Adrenal gland (tissue), 5 donors: ENCODE measurements around the gene PRKCB.

Experiments used
- POLR2A ChIP-seq, 2 donors: fragments of 450-650 bp; IDR thresholded peaks; one replicate each; pipeline ENCODE4 v1.6.1; 2017; ENCODE audit warnings: antibody characterized with exemption in 2 of 2, mild to moderate bottlenecking in 2 of 2, moderate library complexity in 1 of 2
- TF ChIP-seq, protein P1 (sequence below), 6 experiments: fragments of 450-650 bp in 4 of 6; fragments of 200-600 bp in 2 of 6; sonication (generic) in 1 of 6; IDR thresholded peaks; 1 replicate in 5 of 6; 2 replicates in 1 of 6; pipeline versions ENCODE4 v1.5.1 to v1.8.0; 2016 to 2021; ENCODE audit warnings: antibody characterized with exemption in 6 of 6, mild to moderate bottlenecking in 2 of 6, moderate library complexity in 1 of 6
- donor health status: DM: no; HTN: no; CAD: no.

DNA sequence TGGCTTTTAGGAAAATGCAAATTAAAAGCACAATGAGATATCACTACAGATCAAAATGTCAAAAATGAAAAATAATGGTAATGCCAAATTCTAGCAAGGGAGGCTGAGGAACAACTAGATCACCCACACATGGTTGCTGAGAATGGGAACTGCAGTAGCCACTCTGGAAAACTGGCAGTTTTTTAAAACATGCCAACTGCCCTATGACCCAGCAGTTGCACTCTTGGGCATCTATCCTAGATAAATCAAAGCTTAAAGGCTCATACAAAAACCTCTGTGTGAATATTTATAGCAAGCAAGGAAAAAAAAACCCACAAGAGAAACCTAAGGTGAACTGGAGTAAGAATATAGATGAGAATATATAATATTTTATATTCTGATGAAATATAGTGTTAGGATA lies 104.3 kb downstream of the PRKCB start:
- no peak for TF ChIP-seq POLR2A (IDR thresholded peaks at IDR 0.05)
- TF ChIP-seq, protein P1, sequence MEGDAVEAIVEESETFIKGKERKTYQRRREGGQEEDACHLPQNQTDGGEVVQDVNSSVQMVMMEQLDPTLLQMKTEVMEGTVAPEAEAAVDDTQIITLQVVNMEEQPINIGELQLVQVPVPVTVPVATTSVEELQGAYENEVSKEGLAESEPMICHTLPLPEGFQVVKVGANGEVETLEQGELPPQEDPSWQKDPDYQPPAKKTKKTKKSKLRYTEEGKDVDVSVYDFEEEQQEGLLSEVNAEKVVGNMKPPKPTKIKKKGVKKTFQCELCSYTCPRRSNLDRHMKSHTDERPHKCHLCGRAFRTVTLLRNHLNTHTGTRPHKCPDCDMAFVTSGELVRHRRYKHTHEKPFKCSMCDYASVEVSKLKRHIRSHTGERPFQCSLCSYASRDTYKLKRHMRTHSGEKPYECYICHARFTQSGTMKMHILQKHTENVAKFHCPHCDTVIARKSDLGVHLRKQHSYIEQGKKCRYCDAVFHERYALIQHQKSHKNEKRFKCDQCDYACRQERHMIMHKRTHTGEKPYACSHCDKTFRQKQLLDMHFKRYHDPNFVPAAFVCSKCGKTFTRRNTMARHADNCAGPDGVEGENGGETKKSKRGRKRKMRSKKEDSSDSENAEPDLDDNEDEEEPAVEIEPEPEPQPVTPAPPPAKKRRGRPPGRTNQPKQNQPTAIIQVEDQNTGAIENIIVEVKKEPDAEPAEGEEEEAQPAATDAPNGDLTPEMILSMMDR (IDR thresholded peaks at IDR 0.05) = no peak
